Measurements from ENCODE around the gene GRAMD2A. TPM values are rescaled to one million over a fixed set of nuclear protein-coding genes. Genes with fewer than 3 reads are reported as not detected.

The GRAMD2A gene
- total and polyA plus RNA-seq, 2 donors (not counting 3 experiments of a cell fraction or from before 2014, with no cell fraction given) = 0.08 to 0.29 TPM

DNA sequence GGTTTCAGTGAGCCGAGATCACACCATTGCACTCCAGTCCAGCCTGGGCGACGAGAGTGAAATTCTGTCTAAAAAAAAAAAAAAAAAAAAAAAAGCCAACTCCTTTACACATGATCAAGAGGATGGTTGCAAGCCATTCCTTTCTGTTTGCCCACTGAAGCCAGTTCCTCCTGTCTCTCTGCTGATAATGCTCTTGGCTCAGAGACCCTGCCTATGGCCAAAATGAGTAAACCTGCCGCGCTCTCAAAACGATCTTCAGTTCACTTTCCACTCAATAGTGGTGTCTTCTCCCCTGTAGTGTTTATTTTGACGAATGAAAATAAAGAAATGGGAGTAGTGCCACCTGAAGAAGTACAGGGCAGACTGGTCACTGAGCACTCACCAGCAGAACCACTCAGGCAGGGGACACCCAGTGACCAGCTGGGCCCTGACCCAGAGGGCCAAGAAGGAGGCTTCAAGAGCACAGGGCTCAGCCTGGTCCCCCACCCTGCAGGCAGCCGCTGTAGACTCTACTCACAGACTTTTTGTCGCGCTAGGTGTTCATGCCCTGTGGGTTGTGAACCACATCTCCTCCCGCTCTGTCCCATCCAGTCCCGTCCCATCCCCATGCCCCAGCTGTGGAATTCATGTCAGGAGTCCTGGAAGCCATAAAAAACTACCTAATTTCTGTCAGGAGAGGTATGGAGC, 23.6 kb downstream of the GRAMD2A start:
- dilution Hi-C loops (cut with MboI; ENCODE audit: extremely low pct_ligation_motif_present, low sequenced_read_pairs) = no loop called here
- no peak overlapping the region for H3K9ac ChIP-seq (replicated peaks; ENCODE audit: extremely low read depth, insufficient read depth, low read length)
- DNase-seq (ENCODE audit: low read depth, low spot score) (no peak), FAIRE-seq (no peak)
- no TSS peak for BruUV-seq (replicated peaks)
- H3K9me1 ChIP-seq (replicated peaks; ENCODE audit: control insufficient read depth, extremely low read depth, insufficient read depth, low read length) = no peaks in the 10 kb centered on the region
- H3K4me2 ChIP-seq (ENCODE audit: insufficient read depth, low read length) = no peak overlapping the region
- intact Hi-C loops (cut with micrococcal nuclease) = no loop called here
- TF ChIP-seq, protein P1, sequence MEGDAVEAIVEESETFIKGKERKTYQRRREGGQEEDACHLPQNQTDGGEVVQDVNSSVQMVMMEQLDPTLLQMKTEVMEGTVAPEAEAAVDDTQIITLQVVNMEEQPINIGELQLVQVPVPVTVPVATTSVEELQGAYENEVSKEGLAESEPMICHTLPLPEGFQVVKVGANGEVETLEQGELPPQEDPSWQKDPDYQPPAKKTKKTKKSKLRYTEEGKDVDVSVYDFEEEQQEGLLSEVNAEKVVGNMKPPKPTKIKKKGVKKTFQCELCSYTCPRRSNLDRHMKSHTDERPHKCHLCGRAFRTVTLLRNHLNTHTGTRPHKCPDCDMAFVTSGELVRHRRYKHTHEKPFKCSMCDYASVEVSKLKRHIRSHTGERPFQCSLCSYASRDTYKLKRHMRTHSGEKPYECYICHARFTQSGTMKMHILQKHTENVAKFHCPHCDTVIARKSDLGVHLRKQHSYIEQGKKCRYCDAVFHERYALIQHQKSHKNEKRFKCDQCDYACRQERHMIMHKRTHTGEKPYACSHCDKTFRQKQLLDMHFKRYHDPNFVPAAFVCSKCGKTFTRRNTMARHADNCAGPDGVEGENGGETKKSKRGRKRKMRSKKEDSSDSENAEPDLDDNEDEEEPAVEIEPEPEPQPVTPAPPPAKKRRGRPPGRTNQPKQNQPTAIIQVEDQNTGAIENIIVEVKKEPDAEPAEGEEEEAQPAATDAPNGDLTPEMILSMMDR (IDR thresholded peaks at IDR 0.05; ENCODE audit: extremely low read depth in 1 of 2, insufficient read depth in 1 of 2, low read depth in 1 of 2, low read length in 2 of 2) = no peak
- no peak for TF ChIP-seq EZH2 (IDR thresholded peaks at IDR 0.05; ENCODE audit: borderline replicate concordance, low read depth, low read length, severe bottlenecking)
- no peak for TF ChIP-seq JUN (IDR thresholded peaks at IDR 0.05; ENCODE audit: borderline replicate concordance, insufficient read depth, insufficient read length, low read depth)
- no peak for TF ChIP-seq POLR2AphosphoS5 (IDR thresholded peaks at IDR 0.05; ENCODE audit: insufficient read depth, low read depth, low read length)
- TF ChIP-seq GATA2 (IDR thresholded peaks at IDR 0.05; ENCODE audit: insufficient read depth, insufficient read length, low read depth, low read length) = no peak
- TF ChIP-seq, protein P2, sequence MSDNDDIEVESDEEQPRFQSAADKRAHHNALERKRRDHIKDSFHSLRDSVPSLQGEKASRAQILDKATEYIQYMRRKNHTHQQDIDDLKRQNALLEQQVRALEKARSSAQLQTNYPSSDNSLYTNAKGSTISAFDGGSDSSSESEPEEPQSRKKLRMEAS (IDR thresholded peaks at IDR 0.05; ENCODE audit: insufficient read depth, insufficient read length) = no peak
- TF ChIP-seq POLR2A (IDR thresholded peaks at IDR 0.05; ENCODE audit: low read depth, low read length) = no peak
- no peak for TF ChIP-seq MYC (IDR thresholded peaks at IDR 0.05; ENCODE audit: low read depth, low read length)
- no peak for TF ChIP-seq FOS (IDR thresholded peaks at IDR 0.05; ENCODE audit: borderline replicate concordance, insufficient read depth, low read length)
- ChIA-PET CTCF (interaction anchor here (1.1 to 2.5 kb wide), 2 partner anchors 11 to 18 kb away, joined by 3 to 8 read pairs; no protein-coding TSS in a partner anchor), POLR2A (no interaction called here)
- no peaks in the 10 kb centered on the region for H3K36me3 ChIP-seq (ENCODE audit: control insufficient read depth in 2 of 2, extremely low read depth in 1 of 2, insufficient read depth in 2 of 2, low read length in 2 of 2)
- no peak overlapping the region for H3K4me3 ChIP-seq (replicated peaks in 1 of 3; ENCODE audit: insufficient read depth in 1 of 3, low read depth in 1 of 3, low read length in 3 of 3)
- no peaks in the 10 kb centered on the region for H3K79me2 ChIP-seq (ENCODE audit: control insufficient read depth, insufficient read depth, low read length)
- H3K9me3 ChIP-seq (replicated peaks; ENCODE audit: control insufficient read depth, insufficient read depth, low read length) = no peaks in the 10 kb centered on the region
- H3K4me1 ChIP-seq (ENCODE audit: control insufficient read depth, extremely low read depth, insufficient read depth, low read length) = no peaks in the 10 kb centered on the region
- H2AFZ ChIP-seq (ENCODE audit: low read depth, low read length) = no peak overlapping the region
- H4K20me1 ChIP-seq (replicated peaks; ENCODE audit: control insufficient read depth, extremely low read depth, insufficient read depth, low read length) = no peaks in the 10 kb centered on the region
- no peak overlapping the region for H3K27ac ChIP-seq (ENCODE audit: insufficient read depth, low read depth, low read length)
- peaks cover 0 to 3% of the 10 kb centered on the region in 2 experiments for H3K27me3 ChIP-seq (ENCODE audit: control insufficient read depth in 2 of 2, insufficient read depth in 2 of 2, low read length in 2 of 2)

Measured in endothelial cell of umbilical vein (primary cell).